GM19023 (cell line): ENCODE measurements around the gene WWTR1.

Experiments used
- ATAC-seq: cut with Tn5 transposase; IDR thresholded peaks from one replicate; pipeline ENCODE4 v1.9.1; 2021; ENCODE audit warnings: mild to moderate bottlenecking, moderate library complexity; ENCODE audit not compliant: unreplicated experiment

Gene WWTR1

DNA sequence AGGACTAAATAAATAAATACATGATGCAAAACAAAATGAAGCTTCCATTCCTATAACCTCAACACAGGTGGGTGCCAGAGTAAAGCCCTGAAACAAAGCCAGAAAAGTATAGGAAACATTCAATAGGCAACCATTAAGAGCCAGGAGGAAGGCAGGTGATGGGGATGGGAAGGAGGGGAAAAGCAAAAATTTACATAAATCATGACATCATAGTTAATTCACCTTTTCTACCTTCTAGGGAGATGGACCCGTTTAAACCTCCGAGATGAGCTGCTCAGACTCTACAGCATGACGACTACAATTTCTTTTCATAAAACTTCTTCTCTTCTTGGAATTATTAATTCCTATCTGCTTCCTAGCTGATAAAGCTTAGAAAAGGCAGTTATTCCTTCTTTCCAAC is 155.4 kb downstream of the WWTR1 start:
- ATAC-seq, result no peak

DNA sequence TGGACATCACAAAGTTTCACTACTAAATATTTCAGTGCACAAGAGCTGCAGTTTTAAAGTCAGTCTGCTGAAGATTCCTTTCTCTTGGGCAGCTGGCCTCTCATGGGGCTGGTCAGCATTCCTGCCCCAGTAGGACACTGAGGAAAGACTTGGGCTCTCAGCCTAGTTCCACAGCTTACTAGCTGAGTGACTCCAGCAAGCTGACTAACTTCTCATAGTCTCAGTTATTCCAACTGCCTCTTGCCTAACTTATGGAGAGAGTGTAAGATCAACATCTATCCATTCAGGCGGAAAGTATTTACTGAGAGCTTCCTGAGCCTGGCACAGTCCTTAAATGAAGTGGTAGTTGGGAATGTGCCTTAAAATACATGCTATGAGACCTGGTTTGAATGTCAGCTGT is 156.3 kb downstream of the WWTR1 start:
- no peak for ATAC-seq

DNA sequence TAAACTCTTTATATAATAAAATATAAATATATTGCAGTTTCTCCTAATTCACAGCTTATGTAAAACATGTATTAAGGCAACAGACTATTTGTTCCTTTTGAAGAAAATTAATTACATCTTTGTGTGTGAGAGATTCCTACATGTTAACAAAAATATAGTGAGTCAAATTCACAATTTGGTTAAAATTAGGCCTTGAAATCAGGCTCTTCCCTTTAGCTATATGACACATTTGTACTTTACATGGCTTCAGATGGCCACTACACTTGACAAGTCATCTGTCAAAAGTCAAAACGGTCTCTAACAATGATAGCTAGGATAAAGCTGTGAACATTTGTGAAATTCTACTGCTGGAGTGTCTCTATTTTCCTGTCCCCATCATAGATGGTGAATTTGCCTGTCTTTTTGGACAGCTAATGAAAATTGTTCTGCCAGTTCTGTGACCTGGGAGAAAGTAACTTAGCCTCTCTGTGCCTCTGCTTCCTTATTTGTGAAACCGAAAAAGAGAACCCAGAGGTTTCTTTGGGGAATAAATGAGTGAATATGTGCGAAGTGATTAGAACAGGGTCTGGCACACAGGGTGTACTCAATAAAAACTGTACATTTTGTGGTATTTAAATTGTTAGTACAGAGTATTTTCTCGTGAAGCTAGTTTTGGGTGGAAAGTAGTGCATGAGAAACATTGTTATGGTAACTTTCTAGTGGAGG is 159.7 kb downstream of the WWTR1 start:
- ATAC-seq, result no peak

DNA sequence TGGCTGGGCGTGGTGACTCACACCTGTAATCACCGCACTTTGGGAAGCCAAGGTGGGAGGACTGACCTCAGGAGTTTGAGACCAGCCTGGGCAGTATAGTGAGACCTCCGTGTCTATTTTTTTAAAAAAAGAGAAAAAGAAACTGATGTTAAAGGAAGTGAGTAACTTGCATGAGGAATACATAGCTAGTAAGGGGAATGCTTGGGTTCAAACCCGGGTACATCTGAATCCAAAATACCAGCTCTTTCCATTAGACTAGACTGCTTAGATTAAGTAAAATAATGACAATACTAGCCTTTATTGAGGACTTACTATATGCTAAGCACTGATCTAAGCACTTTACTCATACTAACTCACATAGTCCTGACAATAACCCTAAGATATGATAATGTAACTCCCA is 160.9 kb downstream of the WWTR1 start:
- no peak for ATAC-seq

DNA sequence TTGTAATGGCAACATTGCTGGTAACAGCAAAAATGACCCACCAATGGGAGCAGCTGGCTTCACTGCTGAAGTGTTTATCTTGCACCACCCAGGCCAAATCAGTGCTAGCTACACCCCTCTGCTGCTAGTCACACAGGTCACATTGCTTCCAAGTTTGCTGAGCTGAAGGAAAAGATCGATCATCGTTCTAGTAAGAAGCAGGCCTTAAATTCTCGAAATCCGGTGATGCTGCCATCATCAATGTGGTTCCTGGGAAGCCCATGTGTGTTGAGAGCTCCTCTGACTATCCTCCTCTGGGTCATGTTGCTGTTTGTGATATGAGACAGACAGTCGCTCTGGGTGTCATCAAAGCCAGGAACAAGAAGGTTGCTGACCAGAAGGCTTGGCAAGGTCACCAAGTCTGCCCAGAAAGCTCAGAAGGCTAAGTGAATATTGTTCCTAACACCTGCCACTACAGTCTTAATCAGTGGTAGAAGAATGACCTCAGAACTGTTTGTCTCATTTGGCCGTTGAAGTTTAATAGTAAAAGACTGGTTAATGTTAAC is 162.2 kb downstream of the WWTR1 start:
- ATAC-seq, result no peak

DNA sequence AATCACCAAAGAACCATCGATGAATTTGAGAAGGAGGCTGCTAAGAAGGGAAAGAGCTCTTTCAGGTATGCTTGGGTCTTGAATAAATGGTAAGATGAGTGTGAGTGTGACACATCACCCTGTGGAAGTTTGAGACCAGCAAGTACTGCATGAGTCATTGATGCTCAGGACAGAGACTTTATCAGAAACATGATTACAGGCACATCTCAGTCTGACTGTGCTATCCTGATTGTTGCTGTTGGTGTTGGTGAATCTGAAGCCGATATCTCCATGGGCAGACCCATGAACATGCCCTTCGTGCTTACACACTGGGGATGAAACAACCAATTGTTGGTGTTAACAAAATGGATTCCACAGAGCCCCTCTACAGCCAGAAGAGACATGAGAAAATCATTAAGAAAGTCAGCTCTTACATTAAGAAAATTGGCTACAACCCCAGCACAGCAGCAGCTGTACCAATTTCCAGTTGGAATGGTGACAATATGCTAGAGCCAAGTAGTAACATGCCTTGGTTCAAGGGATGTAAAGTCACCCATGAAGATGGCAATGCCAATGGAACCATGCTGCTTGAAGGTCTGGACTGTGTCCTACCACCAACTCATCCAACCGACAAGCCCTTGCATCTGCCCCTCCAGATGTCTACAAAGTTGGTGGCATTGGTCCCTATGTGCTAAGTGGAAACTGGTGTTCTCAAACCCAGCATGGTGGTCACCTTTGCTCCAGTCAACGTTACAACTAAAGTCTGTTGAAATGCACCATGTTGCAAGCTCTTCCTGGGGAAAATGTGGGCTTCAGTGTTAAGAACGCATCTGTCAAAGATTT is 162.9 kb downstream of the WWTR1 start:
- ATAC-seq, result no peak

DNA sequence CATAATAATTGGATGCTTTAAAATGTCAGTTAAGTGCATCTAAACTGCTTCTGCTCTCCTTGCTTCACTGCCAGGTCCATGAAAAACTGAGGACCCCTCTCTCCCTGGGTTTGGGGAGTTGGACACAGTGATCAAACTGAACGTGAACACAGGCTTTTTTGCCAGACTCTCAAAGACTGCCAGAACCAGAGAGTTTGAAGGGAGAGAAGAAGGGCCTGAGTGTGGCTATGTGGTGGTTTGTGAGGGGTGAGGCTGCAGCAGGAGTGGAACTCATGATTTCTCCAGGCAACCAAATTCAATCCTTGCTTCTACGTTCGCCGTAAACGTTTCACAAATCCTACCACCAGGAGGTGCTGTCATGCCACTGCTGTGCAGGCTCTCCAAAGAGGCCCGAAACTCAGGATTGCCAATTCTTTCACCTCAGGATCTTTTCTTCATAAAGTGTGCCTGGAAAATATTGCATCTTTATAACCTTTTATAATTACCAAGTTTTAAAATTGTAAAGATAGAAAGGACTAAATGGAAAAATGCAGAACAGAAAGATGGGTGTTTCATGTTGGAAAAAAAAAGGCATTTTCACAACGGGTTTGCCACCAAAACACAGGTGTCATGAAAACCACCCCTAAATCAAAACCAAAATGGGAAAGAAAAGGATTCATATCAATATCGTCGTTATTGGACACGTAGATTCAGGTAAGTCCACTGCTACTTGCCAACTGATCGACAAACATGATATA is 163.6 kb downstream of the WWTR1 start:
- no peak for ATAC-seq

DNA sequence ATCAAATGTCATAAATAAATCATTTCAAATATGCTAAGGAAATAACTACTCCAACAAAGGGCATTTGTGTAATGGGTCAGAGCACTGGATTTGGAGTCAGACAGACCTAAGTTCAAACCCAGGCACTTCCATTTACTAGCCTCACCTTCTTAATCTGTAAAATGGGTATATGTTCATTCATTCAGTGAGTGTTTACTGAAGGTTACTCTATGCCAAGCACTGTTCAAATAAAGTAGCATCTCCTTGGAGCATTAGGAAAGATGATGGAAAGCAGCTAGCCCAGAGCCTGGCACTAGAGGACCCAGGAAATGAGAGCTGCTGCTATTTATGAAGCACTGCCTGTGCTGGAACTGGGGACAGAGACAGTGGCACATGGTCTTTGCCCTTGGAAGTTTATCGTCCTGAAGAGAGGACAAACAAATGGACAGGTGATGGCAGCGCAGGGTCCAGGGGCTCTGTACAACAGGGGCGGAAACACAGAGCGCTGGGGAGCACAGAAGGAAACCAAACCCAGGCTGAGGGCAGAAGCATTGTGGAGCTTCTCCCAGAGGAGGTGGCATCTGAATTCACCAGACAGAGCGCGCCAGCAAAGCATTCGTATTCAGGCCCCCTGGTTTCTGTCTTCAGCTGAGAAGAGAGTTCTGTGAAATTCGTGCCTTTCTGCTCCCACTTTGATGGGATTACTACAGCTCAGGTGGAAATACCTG is 164.4 kb downstream of the WWTR1 start:
- ATAC-seq, result no peak

DNA sequence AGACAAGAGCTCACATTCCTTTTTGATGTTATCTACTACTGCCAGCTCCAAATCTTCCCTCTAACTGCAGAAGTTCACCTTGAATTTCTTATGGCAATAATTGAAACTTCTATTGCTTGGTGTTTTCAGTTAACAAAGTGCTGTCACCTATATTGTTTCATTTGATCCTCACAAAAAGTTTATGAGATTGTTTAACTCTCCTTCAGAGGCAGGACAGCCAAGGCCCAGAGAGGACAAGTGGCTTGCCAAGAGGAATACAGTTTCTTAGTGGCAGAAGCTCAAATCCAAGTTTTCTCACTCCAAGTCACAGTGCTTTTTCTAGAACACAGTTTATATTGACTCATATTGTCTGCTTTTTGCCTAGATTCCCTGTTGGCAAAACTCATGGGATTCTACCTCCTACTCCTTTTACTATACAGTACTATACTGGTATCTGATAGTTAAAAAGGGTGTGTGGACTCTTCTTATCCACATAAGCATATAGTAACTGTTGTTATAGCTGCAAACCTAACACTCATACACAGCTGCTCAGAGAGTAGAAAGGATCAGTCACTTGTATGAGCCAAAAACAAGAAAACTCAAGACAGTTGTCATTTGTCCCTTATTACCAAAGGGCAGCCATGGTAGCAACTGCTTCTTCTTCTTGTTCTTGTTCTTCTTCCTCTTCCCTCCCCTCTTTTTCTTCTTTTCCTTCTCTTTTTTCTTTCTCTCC is 167.4 kb downstream of the WWTR1 start:
- no peak for ATAC-seq

DNA sequence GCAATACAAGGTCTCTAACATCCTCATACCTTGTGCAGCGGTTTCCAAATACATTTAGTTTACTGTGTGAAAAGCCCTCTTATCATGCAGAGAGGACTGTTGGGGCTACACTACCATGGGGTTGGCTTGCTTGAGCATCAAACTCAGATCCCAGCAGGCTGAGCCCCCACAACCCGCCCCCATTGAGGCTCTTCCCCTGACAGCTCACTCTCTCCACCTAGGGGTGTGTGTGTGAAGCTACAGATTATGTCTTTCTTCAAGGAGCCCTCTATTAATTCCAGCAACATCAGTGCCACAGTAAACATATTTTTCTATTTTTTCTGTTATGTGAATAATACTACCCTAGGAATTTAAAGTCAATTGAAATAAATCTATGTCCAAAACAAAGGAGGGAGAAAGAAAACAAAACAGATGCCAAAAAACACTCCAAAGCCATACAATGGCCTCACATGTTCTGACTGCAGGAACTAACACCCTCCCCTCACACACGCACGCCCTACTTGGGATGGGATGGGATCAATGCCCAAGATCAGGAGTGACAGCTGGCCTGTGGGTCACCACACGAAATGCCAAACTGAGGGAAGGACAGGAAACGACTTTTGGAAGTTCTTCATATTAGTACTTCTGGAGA is 168.7 kb downstream of the WWTR1 start:
- no peak for ATAC-seq

DNA sequence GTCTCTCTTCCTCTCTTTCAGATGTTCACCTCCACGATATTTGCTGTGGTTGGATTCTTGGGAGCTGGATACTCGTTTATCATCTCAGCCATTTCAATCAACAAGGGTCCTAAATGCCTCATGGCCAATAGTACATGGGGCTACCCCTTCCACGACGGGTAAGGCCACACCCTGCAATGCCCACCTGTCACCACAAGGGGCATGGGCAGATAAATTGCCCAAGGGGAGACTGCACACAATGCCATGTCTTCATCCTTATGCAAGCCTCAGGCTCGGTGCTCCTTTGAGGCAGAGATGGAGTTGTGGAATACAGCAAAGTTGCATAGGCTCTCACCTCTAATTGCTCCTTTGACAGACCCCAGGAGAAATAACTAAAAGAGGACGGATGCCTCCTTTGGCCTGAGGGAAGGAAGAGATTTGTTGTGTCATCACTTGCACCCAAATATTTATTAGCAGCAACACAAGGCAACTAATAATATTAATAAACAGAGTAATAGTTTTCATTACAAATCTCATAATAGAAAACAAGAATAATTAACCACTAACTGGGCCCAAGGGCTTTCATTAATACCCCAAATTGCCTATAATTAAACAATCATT is 170.1 kb downstream of the WWTR1 start:
- ATAC-seq, result peak; percentile 88

DNA sequence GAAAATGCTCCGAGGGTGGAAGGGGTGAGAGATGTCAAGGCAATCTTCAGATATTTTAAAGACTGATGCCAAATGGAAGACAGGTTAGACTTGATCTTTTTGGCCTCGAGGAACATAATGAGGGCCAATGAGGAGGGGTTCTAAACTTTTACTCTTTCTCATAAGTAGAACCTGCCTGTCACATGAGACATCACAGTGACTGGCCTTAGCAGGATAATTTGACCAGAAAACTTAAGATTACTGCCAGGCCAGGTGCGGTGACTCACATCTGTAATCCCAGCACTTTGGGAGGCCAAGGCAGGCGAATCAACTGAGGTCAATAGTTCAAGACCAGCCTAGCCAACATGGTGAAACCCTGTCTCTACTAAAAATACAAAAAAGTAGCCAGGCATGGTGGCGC is 171.1 kb downstream of the WWTR1 start:
- ATAC-seq, result no peak

DNA sequence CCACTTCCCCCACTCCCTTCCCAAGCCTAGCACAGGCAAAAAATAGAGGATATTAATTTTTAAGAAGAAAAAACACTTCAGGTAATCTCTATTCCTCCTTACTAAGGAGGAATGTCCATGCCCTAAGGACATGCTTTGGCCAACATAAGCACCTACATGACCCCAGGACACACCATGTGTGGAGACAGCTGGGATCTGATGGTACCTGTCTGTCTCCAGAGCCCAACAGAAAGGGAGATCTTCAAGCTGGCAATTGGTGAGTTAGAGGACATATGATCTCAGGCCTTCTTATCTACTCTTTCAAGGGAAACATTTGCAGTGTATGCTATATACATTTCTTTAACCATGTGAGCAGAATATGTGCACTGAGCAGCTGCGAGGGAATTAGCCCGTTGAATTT is 176.3 kb downstream of the WWTR1 start:
- no peak for ATAC-seq

DNA sequence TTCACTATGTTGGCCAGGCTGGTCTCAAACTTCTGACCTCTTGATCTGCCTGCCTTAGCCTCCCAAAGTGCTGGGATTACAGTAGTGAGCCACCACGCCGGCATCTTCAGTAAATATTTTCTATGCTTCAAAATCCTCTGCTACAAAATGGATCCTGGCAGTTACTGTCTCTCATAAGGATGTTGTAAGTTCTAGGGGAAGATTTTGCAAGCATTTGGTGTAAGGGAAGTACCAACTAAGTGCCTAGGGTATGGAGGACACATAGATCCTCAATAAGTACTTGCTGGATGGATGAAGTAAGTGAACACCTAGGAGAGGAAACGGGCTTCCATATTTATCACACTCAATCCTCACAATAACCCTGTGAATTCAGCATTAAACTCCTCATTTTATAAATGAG is 176.8 kb downstream of the WWTR1 start:
- ATAC-seq, result no peak

DNA sequence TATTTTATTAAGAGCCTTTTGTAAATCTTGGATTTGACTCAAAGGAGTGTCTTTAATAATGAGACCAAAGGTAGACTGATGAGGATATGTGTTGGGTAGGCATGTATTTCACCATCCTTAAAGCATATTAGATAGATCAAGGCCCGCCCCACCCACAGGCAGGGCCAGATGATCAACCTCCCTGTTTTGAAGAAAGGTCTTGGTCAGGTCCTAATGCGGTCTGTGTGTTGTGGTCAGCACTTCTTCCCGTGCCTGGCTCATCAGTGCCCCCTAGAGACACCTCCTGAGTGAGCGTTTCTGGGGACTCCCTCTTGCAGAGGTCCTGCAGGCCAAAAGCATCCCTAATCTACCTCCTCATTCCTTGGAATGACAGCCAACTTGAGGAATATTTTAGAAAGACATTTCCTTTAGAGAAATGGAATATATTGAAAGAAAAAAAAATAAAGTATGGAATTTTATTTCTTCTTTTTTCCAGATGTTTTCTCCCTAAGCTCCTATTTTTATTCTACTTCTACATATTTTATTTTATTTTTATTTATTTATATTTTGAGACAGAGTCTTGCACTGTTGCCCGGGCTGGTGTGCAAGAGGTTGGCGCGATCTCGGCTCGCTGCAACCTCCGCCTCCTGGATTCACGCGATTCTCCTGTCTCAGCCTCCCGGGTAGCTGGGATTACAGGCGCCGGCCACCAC is 177.4 kb downstream of the WWTR1 start:
- peak; percentile 99 for ATAC-seq

DNA sequence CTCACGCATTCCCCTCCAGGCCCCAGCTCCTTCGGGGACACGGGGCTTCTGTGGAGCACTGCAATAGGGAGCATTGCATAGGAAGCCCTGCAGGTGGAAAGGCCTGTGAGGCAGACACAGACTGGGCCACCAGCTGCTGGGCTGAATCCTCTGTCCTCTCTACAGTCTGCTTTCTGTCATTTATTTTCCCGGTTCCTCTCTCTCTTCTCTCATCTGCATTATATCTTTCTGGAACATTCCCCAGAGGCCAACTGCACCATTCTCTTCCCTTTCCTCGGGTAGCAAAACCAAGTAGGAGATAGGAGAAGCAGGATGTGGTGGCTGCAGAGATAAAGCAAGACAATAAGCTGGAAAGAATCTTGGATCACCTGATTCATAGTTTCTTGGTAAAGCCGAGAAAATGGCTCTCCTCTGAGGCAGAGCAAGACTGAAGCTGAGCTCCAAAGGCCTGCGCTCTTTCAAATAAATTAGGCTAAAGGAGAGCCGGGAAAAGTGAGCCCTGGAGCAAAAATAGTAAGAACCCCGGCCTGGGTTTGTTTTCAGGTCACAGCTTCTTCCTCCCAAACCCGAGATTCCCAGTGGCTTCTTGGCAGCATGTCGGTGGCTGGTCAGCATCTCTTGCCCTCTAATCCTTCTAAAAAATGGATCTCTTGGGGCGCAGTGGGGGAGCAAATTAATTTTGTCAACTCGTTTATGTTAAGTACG is 178.1 kb downstream of the WWTR1 start:
- no peak for ATAC-seq

DNA sequence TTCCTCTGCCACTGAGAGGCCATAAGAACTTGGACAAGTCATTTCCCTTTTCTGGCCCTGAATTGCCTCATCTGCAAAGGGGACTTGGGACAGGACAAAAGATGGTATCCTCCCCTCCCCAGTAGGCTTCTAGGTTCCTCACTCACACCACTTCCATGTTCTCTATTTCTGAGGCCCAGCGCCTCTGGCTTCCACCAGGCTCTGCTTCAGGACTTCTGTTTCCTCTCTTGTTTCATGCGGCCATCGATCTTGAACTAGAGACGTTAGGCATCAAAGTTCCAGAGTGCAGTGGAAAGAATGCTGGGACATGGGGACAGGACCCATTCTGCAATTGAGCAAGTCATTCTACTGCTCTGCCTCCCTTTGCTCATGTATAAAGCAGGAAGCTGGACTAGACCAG is 181.6 kb downstream of the WWTR1 start:
- ATAC-seq, result no peak

DNA sequence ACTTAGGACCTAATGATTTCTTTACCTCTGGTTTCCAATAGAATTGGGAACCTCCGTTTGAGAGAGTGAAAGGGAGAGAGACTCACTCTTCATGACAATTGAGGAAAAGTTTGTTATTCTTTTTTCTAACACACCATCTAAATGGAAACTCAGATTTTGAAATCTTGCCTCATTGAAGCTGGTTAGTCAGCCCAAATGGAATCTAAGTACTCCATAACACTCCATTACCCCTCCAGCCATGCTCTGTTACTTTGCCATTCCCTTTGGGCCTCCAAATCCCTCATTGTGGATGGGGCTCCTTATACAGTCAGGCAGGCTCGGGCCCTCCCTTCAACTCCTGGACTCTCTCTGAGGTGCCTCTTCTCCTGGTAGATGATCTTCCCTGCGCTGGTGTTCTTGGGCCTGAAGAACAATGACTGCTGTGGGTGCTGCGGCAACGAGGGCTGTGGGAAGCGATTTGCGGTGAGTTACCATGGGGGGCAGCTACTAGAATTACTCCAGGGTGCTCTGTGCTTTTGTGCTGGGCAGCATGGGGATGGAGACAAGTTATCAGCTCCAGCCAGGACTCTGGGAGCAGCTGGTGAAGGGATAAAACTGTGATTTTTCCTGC is 182.3 kb downstream of the WWTR1 start:
- no peak for ATAC-seq
